ENCODE data around the gene EPB41L4A.

DNA sequence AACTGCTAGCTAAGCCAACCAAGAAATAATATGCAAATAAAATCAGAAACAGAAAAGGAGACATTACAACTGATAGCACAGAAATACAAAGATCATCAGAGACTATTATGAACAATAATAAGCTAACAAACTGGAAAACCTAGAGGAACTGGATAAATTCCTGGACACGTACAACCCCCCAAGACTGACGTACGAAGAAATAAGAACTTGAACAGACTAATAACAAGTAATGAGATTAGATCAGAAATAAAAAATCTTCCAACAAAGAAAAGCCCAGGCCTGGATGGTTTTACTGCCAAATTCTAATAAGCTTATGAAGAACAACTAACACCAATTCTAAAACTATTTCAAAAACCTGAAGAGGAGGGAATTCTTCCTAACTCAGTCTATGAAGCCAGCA is 67.9 kb downstream of the EPB41L4A start:
- TF ChIP-seq, protein P1, sequence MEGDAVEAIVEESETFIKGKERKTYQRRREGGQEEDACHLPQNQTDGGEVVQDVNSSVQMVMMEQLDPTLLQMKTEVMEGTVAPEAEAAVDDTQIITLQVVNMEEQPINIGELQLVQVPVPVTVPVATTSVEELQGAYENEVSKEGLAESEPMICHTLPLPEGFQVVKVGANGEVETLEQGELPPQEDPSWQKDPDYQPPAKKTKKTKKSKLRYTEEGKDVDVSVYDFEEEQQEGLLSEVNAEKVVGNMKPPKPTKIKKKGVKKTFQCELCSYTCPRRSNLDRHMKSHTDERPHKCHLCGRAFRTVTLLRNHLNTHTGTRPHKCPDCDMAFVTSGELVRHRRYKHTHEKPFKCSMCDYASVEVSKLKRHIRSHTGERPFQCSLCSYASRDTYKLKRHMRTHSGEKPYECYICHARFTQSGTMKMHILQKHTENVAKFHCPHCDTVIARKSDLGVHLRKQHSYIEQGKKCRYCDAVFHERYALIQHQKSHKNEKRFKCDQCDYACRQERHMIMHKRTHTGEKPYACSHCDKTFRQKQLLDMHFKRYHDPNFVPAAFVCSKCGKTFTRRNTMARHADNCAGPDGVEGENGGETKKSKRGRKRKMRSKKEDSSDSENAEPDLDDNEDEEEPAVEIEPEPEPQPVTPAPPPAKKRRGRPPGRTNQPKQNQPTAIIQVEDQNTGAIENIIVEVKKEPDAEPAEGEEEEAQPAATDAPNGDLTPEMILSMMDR (tag by site-specific recombination; IDR thresholded peaks at IDR 0.05) = no peak
- TF ChIP-seq ZBTB7A (tag by site-specific recombination; IDR thresholded peaks at IDR 0.05; ENCODE audit: low read depth) (no peak), YY1 (tag by site-specific recombination; IDR thresholded peaks at IDR 0.05) (no peak), ZNF274 (IDR thresholded peaks at IDR 0.05; ENCODE audit: low read length) (no peak), ZNF274 (tag by site-specific recombination; IDR thresholded peaks at IDR 0.05; ENCODE audit: borderline replicate concordance) (no peak), ZNF221 (tag by site-specific recombination; IDR thresholded peaks at IDR 0.05; ENCODE audit: borderline replicate concordance) (no peak), ZNF791 (tag by site-specific recombination; IDR thresholded peaks at IDR 0.05) (no peak), ZNF433 (tag by site-specific recombination; IDR thresholded peaks at IDR 0.05; ENCODE audit: low read depth) (no peak), ZNF561 (tag by site-specific recombination; IDR thresholded peaks at IDR 0.05; ENCODE audit: borderline replicate concordance) (no peak)
- TF ChIP-seq, protein P2, sequence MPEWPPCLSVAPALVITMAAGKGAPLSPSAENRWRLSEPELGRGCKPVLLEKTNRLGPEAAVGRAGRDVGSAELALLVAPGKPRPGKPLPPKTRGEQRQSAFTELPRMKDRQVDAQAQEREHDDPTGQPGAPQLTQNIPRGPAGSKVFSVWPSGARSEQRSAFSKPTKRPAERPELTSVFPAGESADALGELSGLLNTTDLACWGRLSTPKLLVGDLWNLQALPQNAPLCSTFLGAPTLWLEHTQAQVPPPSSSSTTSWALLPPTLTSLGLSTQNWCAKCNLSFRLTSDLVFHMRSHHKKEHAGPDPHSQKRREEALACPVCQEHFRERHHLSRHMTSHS (tag by site-specific recombination; IDR thresholded peaks at IDR 0.05) = no peak
- TF ChIP-seq, protein P3, sequence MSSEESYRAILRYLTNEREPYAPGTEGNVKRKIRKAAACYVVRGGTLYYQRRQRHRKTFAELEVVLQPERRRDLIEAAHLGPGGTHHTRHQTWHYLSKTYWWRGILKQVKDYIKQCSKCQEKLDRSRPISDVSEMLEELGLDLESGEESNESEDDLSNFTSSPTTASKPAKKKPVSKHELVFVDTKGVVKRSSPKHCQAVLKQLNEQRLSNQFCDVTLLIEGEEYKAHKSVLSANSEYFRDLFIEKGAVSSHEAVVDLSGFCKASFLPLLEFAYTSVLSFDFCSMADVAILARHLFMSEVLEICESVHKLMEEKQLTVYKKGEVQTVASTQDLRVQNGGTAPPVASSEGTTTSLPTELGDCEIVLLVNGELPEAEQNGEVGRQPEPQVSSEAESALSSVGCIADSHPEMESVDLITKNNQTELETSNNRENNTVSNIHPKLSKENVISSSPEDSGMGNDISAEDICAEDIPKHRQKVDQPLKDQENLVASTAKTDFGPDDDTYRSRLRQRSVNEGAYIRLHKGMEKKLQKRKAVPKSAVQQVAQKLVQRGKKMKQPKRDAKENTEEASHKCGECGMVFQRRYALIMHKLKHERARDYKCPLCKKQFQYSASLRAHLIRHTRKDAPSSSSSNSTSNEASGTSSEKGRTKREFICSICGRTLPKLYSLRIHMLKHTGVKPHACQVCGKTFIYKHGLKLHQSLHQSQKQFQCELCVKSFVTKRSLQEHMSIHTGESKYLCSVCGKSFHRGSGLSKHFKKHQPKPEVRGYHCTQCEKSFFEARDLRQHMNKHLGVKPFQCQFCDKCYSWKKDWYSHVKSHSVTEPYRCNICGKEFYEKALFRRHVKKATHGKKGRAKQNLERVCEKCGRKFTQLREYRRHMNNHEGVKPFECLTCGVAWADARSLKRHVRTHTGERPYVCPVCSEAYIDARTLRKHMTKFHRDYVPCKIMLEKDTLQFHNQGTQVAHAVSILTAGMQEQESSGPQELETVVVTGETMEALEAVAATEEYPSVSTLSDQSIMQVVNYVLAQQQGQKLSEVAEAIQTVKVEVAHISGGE (tag by site-specific recombination; conservative IDR thresholded peaks at IDR 0.05; ENCODE audit: low read depth) = no peak
- TF ChIP-seq, protein P4, sequence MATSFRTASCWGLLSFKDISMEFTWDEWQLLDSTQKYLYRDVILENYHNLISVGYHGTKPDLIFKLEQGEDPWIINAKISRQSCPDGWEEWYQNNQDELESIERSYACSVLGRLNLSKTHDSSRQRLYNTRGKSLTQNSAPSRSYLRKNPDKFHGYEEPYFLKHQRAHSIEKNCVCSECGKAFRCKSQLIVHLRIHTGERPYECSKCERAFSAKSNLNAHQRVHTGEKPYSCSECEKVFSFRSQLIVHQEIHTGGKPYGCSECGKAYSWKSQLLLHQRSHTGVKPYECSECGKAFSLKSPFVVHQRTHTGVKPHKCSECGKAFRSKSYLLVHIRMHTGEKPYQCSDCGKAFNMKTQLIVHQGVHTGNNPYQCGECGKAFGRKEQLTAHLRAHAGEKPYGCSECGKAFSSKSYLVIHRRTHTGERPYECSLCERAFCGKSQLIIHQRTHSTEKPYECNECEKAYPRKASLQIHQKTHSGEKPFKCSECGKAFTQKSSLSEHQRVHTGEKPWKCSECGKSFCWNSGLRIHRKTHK (tag by site-specific recombination; IDR thresholded peaks at IDR 0.05) = no peak
- TF ChIP-seq, protein P5, sequence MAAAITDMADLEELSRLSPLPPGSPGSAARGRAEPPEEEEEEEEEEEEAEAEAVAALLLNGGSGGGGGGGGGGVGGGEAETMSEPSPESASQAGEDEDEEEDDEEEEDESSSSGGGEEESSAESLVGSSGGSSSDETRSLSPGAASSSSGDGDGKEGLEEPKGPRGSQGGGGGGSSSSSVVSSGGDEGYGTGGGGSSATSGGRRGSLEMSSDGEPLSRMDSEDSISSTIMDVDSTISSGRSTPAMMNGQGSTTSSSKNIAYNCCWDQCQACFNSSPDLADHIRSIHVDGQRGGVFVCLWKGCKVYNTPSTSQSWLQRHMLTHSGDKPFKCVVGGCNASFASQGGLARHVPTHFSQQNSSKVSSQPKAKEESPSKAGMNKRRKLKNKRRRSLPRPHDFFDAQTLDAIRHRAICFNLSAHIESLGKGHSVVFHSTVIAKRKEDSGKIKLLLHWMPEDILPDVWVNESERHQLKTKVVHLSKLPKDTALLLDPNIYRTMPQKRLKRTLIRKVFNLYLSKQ (tag by site-specific recombination; IDR thresholded peaks at IDR 0.05; ENCODE audit: borderline replicate concordance) = no peak
- TF ChIP-seq, protein P6, sequence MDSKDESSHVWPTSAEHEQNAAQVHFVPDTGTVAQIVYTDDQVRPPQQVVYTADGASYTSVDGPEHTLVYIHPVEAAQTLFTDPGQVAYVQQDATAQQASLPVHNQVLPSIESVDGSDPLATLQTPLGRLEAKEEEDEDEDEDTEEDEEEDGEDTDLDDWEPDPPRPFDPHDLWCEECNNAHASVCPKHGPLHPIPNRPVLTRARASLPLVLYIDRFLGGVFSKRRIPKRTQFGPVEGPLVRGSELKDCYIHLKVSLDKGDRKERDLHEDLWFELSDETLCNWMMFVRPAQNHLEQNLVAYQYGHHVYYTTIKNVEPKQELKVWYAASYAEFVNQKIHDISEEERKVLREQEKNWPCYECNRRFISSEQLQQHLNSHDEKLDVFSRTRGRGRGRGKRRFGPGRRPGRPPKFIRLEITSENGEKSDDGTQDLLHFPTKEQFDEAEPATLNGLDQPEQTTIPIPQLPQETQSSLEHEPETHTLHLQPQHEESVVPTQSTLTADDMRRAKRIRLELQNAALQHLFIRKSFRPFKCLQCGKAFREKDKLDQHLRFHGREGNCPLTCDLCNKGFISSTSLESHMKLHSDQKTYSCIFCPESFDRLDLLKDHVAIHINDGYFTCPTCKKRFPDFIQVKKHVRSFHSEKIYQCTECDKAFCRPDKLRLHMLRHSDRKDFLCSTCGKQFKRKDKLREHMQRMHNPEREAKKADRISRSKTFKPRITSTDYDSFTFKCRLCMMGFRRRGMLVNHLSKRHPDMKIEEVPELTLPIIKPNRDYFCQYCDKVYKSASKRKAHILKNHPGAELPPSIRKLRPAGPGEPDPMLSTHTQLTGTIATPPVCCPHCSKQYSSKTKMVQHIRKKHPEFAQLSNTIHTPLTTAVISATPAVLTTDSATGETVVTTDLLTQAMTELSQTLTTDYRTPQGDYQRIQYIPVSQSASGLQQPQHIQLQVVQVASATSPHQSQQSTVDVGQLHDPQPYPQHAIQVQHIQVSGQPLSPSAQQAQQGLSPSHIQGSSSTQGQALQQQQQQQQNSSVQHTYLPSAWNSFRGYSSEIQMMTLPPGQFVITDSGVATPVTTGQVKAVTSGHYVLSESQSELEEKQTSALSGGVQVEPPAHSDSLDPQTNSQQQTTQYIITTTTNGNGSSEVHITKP (tag by site-specific recombination; IDR thresholded peaks at IDR 0.05) = no peak
- TF ChIP-seq, protein P7, sequence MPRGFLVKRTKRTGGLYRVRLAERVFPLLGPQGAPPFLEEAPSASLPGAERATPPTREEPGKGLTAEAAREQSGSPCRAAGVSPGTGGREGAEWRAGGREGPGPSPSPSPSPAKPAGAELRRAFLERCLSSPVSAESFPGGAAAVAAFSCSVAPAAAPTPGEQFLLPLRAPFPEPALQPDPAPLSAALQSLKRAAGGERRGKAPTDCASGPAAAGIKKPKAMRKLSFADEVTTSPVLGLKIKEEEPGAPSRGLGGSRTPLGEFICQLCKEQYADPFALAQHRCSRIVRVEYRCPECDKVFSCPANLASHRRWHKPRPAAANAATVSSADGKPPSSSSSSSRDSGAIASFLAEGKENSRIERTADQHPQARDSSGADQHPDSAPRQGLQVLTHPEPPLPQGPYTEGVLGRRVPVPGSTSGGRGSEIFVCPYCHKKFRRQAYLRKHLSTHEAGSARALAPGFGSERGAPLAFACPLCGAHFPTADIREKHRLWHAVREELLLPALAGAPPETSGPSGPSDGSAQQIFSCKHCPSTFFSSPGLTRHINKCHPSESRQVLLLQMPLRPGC (tag by site-specific recombination; IDR thresholded peaks at IDR 0.05) = no peak

All from HEK293 (cell line).